ENCODE results near the gene PCDH18. TPM values are rescaled to one million over a fixed set of nuclear protein-coding genes. Genes with fewer than 3 reads are reported as not detected.

PCDH18 gene
- total and polyA plus RNA-seq, 2 of the 4 experiments (the other 2 are of a cell fraction) = 41.3 to 119 TPM

- no peak for ATAC-seq (ENCODE audit: low read depth)
- H2AK5ac ChIP-seq (ENCODE audit: low read depth, low read length) = no peak overlapping the region
- H2AK9ac ChIP-seq (replicated peaks; ENCODE audit: low read depth, low read length, poor library complexity) = no peak overlapping the region
- TF ChIP-seq FOS (IDR thresholded peaks at IDR 0.05; ENCODE audit: low read depth, low read length) (no peak), CHD1 (IDR thresholded peaks at IDR 0.05; ENCODE audit: low read depth, low read length) (no peak), CEBPB (IDR thresholded peaks at IDR 0.05; ENCODE audit: low read depth, low read length) (no peak), BHLHE40 (IDR thresholded peaks at IDR 0.05; ENCODE audit: low read depth, low read length) (no peak), CTCF (conservative IDR thresholded peaks at IDR 0.05; ENCODE audit: low read depth, low read length) (no peak)
- H3K36me3 ChIP-seq (ENCODE audit: control insufficient read depth, insufficient read depth, low read length) = no peaks in the 10 kb centered on the region
- H3K14ac ChIP-seq (replicated peaks; ENCODE audit: low read depth, low read length) = no peak overlapping the region
- no peak overlapping the region; the same call in 1 of the 2 replicates for H2BK20ac ChIP-seq (ENCODE audit: low read depth, low read length)
- peaks cover 4% of the 10 kb centered on the region; the same call in 1 of the 2 replicates for H3K4me1 ChIP-seq (ENCODE audit: control insufficient read depth, insufficient read depth, low read length)
- H4K91ac ChIP-seq (ENCODE audit: insufficient read depth, low read depth, low read length) = no peak overlapping the region
- DNase-seq = no peak
- H3K23ac ChIP-seq (ENCODE audit: low read depth, low read length) = no peak overlapping the region
- H3K4me3 ChIP-seq (ENCODE audit: insufficient read depth, low read depth, low read length) = no peak overlapping the region
- intact Hi-C loops (cut with micrococcal nuclease) = loop anchor here (2.0 kb wide), 1 partner anchor 65 kb away; no protein-coding TSS in a partner anchor
- in situ Hi-C loops (cut with MboI; ENCODE audit: low sequenced_read_pairs) = loop anchor here (25.0 kb wide), 2 partner anchors 644 to 1144 kb away; no protein-coding TSS in a partner anchor
- dilution Hi-C loops (cut with HindIII; ENCODE audit: low sequenced_read_pairs, unreplicated experiment) = no loop called here
- no peaks in the 10 kb centered on the region for H4K20me1 ChIP-seq (ENCODE audit: insufficient read depth, low read length)
- no peak overlapping the region for H2BK120ac ChIP-seq (ENCODE audit: low read depth, low read length)
- no peaks in the 10 kb centered on the region for H3K9me3 ChIP-seq (ENCODE audit: control insufficient read depth, insufficient read depth, low read length)
- no peak overlapping the region for H3K4ac ChIP-seq (ENCODE audit: low read depth, low read length)
- peaks cover 2% of the 10 kb centered on the region for H3K9me1 ChIP-seq (ENCODE audit: insufficient read depth, low read length)
- H3K27me3 ChIP-seq (ENCODE audit: control insufficient read depth, insufficient read depth, low read length) = no peaks in the 10 kb centered on the region
- WGBS, 2 experiments (ENCODE audit: extremely low coverage in 2 of 2, insufficient read length in 1 of 2) = no CpG with 5 or more reads among the region's 3 CpGs
- CTCF ChIA-PET = no interaction called here
- H3K79me1 ChIP-seq (ENCODE audit: low read depth in 1 of 2, low read length in 2 of 2) = no peaks in the 10 kb centered on the region
- H2BK5ac ChIP-seq (ENCODE audit: low read depth, low read length, poor library complexity, severe bottlenecking) = no peak overlapping the region
- H2AFZ ChIP-seq (replicated peaks; ENCODE audit: low read length, poor library complexity) = no peak overlapping the region
- H3K56ac ChIP-seq (ENCODE audit: extremely low read depth, insufficient read depth, low read length) = no peak overlapping the region
- H3K27ac ChIP-seq (ENCODE audit: insufficient read depth, low read length) = no peak overlapping the region
- no peak overlapping the region for H3K18ac ChIP-seq (ENCODE audit: low read depth, low read length)
- H4K5ac ChIP-seq (ENCODE audit: low read depth, low read length) = no peak overlapping the region
- no TSS peak for BruUV-seq (replicated peaks)
- no peak overlapping the region for H3K9ac ChIP-seq (ENCODE audit: low read depth, low read length)
- H4K8ac ChIP-seq (ENCODE audit: low read depth in 2 of 2, low read length in 2 of 2) = no peak overlapping the region
- no peak overlapping the region for H2BK15ac ChIP-seq (ENCODE audit: low read depth, low read length)
- H3K4me2 ChIP-seq (ENCODE audit: low read depth, low read length) = no peak overlapping the region
- POLR2A ChIA-PET (ENCODE audit: unreplicated experiment) = no interaction called here
Measured at GRCh38 chr4:137543648-137544047, 11.4 kb upstream of the PCDH18 start.
